ENCODE data around the gene THSD7B.

THSD7B gene

GRCh38 chr2:136828162-136828561 lies 62.8 kb downstream of the THSD7B start:
- DNase-seq: no peak

GRCh38 chr2:136828774-136829173 lies 63.4 kb downstream of the THSD7B start:
- DNase-seq: no peak

- DNase-seq: no peak
Observed at GRCh38 chr2:136844546-136844945, 79.2 kb downstream of the THSD7B start.

GRCh38 chr2:136858656-136859055 lies 93.3 kb downstream of the THSD7B start:
- DNase-seq: no peak

- no peak for DNase-seq
Observed at GRCh38 chr2:136860443-136860958, 95.2 kb downstream of the THSD7B start.

GRCh38 chr2:136863468-136863867 lies 98.1 kb downstream of the THSD7B start:
- no peak for DNase-seq

- DNase-seq: no peak
Observed at GRCh38 chr2:136863874-136864273, 98.5 kb downstream of the THSD7B start.

GRCh38 chr2:136871424-136871823 lies 106.1 kb downstream of the THSD7B start:
- DNase-seq: no peak

- DNase-seq: no peak
Observed at GRCh38 chr2:136874258-136874657, 108.9 kb downstream of the THSD7B start.

- no peak for DNase-seq
Observed at GRCh38 chr2:136891100-136891499, 125.8 kb downstream of the THSD7B start.

GRCh38 chr2:136894007-136894634 lies 128.8 kb downstream of the THSD7B start:
- no peak for DNase-seq

- DNase-seq: no peak
Observed at GRCh38 chr2:136901732-136902131, 136.4 kb downstream of the THSD7B start.

GRCh38 chr2:136905779-136906178 lies 140.4 kb downstream of the THSD7B start:
- DNase-seq: no peak

GRCh38 chr2:136909777-136910176 lies 144.4 kb downstream of the THSD7B start:
- no peak for DNase-seq

GRCh38 chr2:136916131-136916530 lies 150.8 kb downstream of the THSD7B start:
- no peak for DNase-seq

- no peak for DNase-seq
Observed at GRCh38 chr2:136917411-136917881, 152.1 kb downstream of the THSD7B start.

- no peak for DNase-seq
Observed at GRCh38 chr2:136919682-136920081, 154.3 kb downstream of the THSD7B start.

GRCh38 chr2:136920652-136921333 lies 155.4 kb downstream of the THSD7B start:
- no peak for DNase-seq

- no peak for DNase-seq
Observed at GRCh38 chr2:136927156-136927555, 161.8 kb downstream of the THSD7B start.

- DNase-seq: no peak
Observed at GRCh38 chr2:136929531-136929930, 164.2 kb downstream of the THSD7B start.

- no peak for DNase-seq
Observed at GRCh38 chr2:136932700-136933099, 167.4 kb downstream of the THSD7B start.

GRCh38 chr2:136935119-136935518 lies 169.8 kb downstream of the THSD7B start:
- DNase-seq: no peak

GRCh38 chr2:136956050-136956449 lies 190.7 kb downstream of the THSD7B start:
- no peak for DNase-seq

- no peak for DNase-seq
Observed at GRCh38 chr2:136957044-136957443, 191.7 kb downstream of the THSD7B start.
